IgD-negative memory B cell (primary cell): Measurements from ENCODE around the gene PRDM9. TPM values are rescaled to one million over a fixed set of nuclear protein-coding genes. Genes with fewer than 3 reads are reported as not detected.
"Not testable (repeated sequence)": the region's sequence is repeated elsewhere in the genome, so short reads cannot be mapped to it uniquely, and the experiment has no call there.

Experiments used
- H3K27ac Mint-ChIP-seq, 3 donors: one replicate each; pipeline ENCODE4 v1.8.0; 2020 to 2022; ENCODE audit warnings: mild to moderate bottlenecking in 3 of 3, mixed read lengths in 3 of 3, moderate library complexity in 1 of 3
- H3K27me3 Mint-ChIP-seq: one replicate; pipeline ENCODE4 v1.8.0; 2021; ENCODE audit warnings: mixed read lengths
- H3K36me3 Mint-ChIP-seq: one replicate; pipeline ENCODE4 v1.8.0; 2020; ENCODE audit warnings: mild to moderate bottlenecking, mixed read lengths
- H3K4me1 Mint-ChIP-seq, 3 donors: one replicate each; pipeline ENCODE4 v1.8.0; 2020 to 2022; ENCODE audit warnings: mixed read lengths in 3 of 3, mild to moderate bottlenecking in 1 of 3
- H3K4me3 Mint-ChIP-seq, 4 donors: one replicate each; pipeline ENCODE4 v1.8.0; 2020 to 2022; ENCODE audit warnings: mild to moderate bottlenecking in 4 of 4, mixed read lengths in 4 of 4, moderate library complexity in 3 of 4
- H3K9me3 Mint-ChIP-seq, 3 donors: one replicate each; pipeline ENCODE4 v1.8.0; 2020 to 2021; ENCODE audit warnings: mixed read lengths in 3 of 3, mild to moderate bottlenecking in 1 of 3
- polyA plus RNA-seq: library from polyadenylated mRNA; unstranded; fragments of 300-500 nt; fragmentation: Illumina TruSeq; gene quantifications from one replicate; pipeline ENCODE4 v1.2.3, GENCODE V29; 2021

The PRDM9 gene
- polyA plus RNA-seq, 1 donor from 2014 or later: not detected

GRCh38 chr5:23506329-23507236 lies 826 bp upstream of the PRDM9 start:
- Mint-ChIP-seq H3K9me3 (peaks cover 0 to under 1% (median under 1%) of the 10 kb centered on the region in 3 donors), H3K4me1 (no peaks in the 10 kb centered on the region), H3K27me3 (no peaks in the 10 kb centered on the region), H3K36me3 (no peaks in the 10 kb centered on the region), H3K27ac (no peak overlapping the region), H3K4me3 (no peak overlapping the region)

- not testable (repeated sequence) for H3K9me3 Mint-ChIP-seq
These were observed 3.0 kb downstream of the PRDM9 start for GRCh38 chr5:23510434-23510833.

GRCh38 chr5:23522553-23522952 lies 15.1 kb downstream of the PRDM9 start:
- no peaks in the 10 kb centered on the region for H3K4me1 Mint-ChIP-seq
- H3K9me3 Mint-ChIP-seq: peaks cover 3 to 4% (median 4%) of the 10 kb centered on the region in 3 donors
- H3K27me3 Mint-ChIP-seq: no peaks in the 10 kb centered on the region
- no peaks in the 10 kb centered on the region for H3K36me3 Mint-ChIP-seq
- H3K27ac Mint-ChIP-seq: no peak overlapping the region
- no peak overlapping the region for H3K4me3 Mint-ChIP-seq

More at GRCh38 chr5:23510434-23510833, 3.0 kb downstream of the PRDM9 start:
- not testable (repeated sequence) for H3K36me3 Mint-ChIP-seq, H3K27ac Mint-ChIP-seq, H3K4me1 Mint-ChIP-seq, H3K27me3 Mint-ChIP-seq, H3K4me3 Mint-ChIP-seq

- Mint-ChIP-seq H3K9me3 (peaks cover 3 to 6% (median 4%) of the 10 kb centered on the region in 3 donors), H3K27ac (no peak overlapping the region), H3K4me3 (no peak overlapping the region), H3K36me3 (no peaks in the 10 kb centered on the region), H3K27me3 (no peaks in the 10 kb centered on the region), H3K4me1 (no peaks in the 10 kb centered on the region)
These were observed 15.6 kb downstream of the PRDM9 start for GRCh38 chr5:23523031-23523430.

GRCh38 chr5:23523998-23524397 lies 16.6 kb downstream of the PRDM9 start:
- Mint-ChIP-seq H3K27me3 (no peaks in the 10 kb centered on the region), H3K36me3 (no peaks in the 10 kb centered on the region), H3K4me3 (no peak overlapping the region), H3K9me3 (peaks cover 3 to 9% (median 4%) of the 10 kb centered on the region in 3 donors), H3K27ac (peak overlapping the region in 1 of 3 donors; percentile 75), H3K4me1 (no peaks in the 10 kb centered on the region)

GRCh38 chr5:23525751-23526150 lies 18.3 kb downstream of the PRDM9 start:
- Mint-ChIP-seq H3K36me3 (no peaks in the 10 kb centered on the region), H3K27ac (no peak overlapping the region), H3K27me3 (no peaks in the 10 kb centered on the region), H3K4me3 (no peak overlapping the region), H3K4me1 (no peaks in the 10 kb centered on the region), H3K9me3 (peaks cover 3 to 9% (median 3%) of the 10 kb centered on the region in 3 donors)

GRCh38 chr5:23526616-23527015 lies 19.2 kb downstream of the PRDM9 start:
- H3K4me3 Mint-ChIP-seq, H3K4me1 Mint-ChIP-seq, H3K9me3 Mint-ChIP-seq, H3K27me3 Mint-ChIP-seq, H3K27ac Mint-ChIP-seq, H3K36me3 Mint-ChIP-seq: not testable (repeated sequence)

- not testable (repeated sequence) for H3K36me3 Mint-ChIP-seq, H3K4me1 Mint-ChIP-seq, H3K27ac Mint-ChIP-seq, H3K9me3 Mint-ChIP-seq, H3K4me3 Mint-ChIP-seq, H3K27me3 Mint-ChIP-seq
These were observed 20.0 kb downstream of the PRDM9 start for GRCh38 chr5:23527216-23527920.

GRCh38 chr5:23528677-23529076 lies 21.3 kb downstream of the PRDM9 start:
- Mint-ChIP-seq H3K27me3 (no peaks in the 10 kb centered on the region), H3K9me3 (peaks cover under 1 to 9% (median 3%) of the 10 kb centered on the region in 3 donors), H3K4me3 (peak overlapping the region in 1 of 4 donors; percentile 43), H3K4me1 (no peaks in the 10 kb centered on the region), H3K36me3 (no peaks in the 10 kb centered on the region), H3K27ac (no peak overlapping the region)

GRCh38 chr5:23530571-23530970 lies 23.2 kb downstream of the PRDM9 start:
- H3K36me3 Mint-ChIP-seq: no peaks in the 10 kb centered on the region
- H3K9me3 Mint-ChIP-seq: peaks cover 0 to 9% (median 3%) of the 10 kb centered on the region in 3 donors
- no peaks in the 10 kb centered on the region for H3K4me1 Mint-ChIP-seq
- no peak overlapping the region for H3K4me3 Mint-ChIP-seq
- H3K27ac Mint-ChIP-seq: no peak overlapping the region
- no peaks in the 10 kb centered on the region for H3K27me3 Mint-ChIP-seq

- H3K4me1 Mint-ChIP-seq: no peaks in the 10 kb centered on the region
- H3K36me3 Mint-ChIP-seq: no peaks in the 10 kb centered on the region
- peaks cover 0 to 16% (median 2%) of the 10 kb centered on the region in 3 donors for H3K9me3 Mint-ChIP-seq
- H3K4me3 Mint-ChIP-seq: no peak overlapping the region
- H3K27me3 Mint-ChIP-seq: no peaks in the 10 kb centered on the region
- H3K27ac Mint-ChIP-seq: no peak overlapping the region
These were observed 63.6 kb downstream of the PRDM9 start for GRCh38 chr5:23571059-23571458.
